ENCODE data around the gene CFAP46.
A peak's percentile ranks its signal among the peaks of the same experiment; 100 is the strongest.
"Not testable (repeated sequence)": the region's sequence is repeated elsewhere in the genome, so short reads cannot be mapped to it uniquely, and the experiment has no call there.

CFAP46 gene

GRCh38 chr10:132840698-132841614, 101.4 kb downstream of the CFAP46 start:
- no peak for DNase-seq

- DNase-seq: no peak
Measured at GRCh38 chr10:132839061-132839460, 103.3 kb downstream of the CFAP46 start.

GRCh38 chr10:132838346-132838970, 103.9 kb downstream of the CFAP46 start:
- no peak for DNase-seq

- DNase-seq: no peak
Measured at GRCh38 chr10:132837905-132838304, 104.5 kb downstream of the CFAP46 start.

- DNase-seq: peak; percentile 5
Measured at GRCh38 chr10:132836832-132837540, 105.4 kb downstream of the CFAP46 start.

- DNase-seq: no peak
Measured at GRCh38 chr10:132836248-132836831, 106.0 kb downstream of the CFAP46 start.

- DNase-seq: no peak
Measured at GRCh38 chr10:132835848-132836233, 106.5 kb downstream of the CFAP46 start.

- no peak for DNase-seq
Measured at GRCh38 chr10:132834891-132835847, 107.2 kb downstream of the CFAP46 start.

- no peak for DNase-seq
Measured at GRCh38 chr10:132834311-132834761, 108.0 kb downstream of the CFAP46 start.

GRCh38 chr10:132833421-132834111, 108.8 kb downstream of the CFAP46 start:
- no peak for DNase-seq

- DNase-seq: no peak
Measured at GRCh38 chr10:132832186-132832969, 110.0 kb downstream of the CFAP46 start.

- no peak for DNase-seq
Measured at GRCh38 chr10:132829403-132829802, 113.0 kb downstream of the CFAP46 start.

- DNase-seq: no peak
Measured at GRCh38 chr10:132828681-132829080, 113.7 kb downstream of the CFAP46 start.

GRCh38 chr10:132827861-132828539, 114.4 kb downstream of the CFAP46 start:
- no peak for DNase-seq

- no peak for DNase-seq
Measured at GRCh38 chr10:132827423-132827789, 115.0 kb downstream of the CFAP46 start.

GRCh38 chr10:132826524-132827422, 115.6 kb downstream of the CFAP46 start:
- DNase-seq: no peak

GRCh38 chr10:132825783-132826523, 116.4 kb downstream of the CFAP46 start:
- not testable (repeated sequence) for DNase-seq

GRCh38 chr10:132820056-132820455, 122.3 kb downstream of the CFAP46 start:
- no peak for DNase-seq
